SKM-1 (cell line): ENCODE measurements around the gene SLC39A8.
A peak's percentile ranks its signal among the peaks of the same experiment; 100 is the strongest.
"Not testable (repeated sequence)": the region's sequence is repeated elsewhere in the genome, so short reads cannot be mapped to it uniquely, and the experiment has no call there.

Source experiments
- DNase-seq: peaks from one replicate; lab custom pipeline; 2025; ENCODE audit not compliant: unreplicated experiment; lab: John Stamatoyannopoulos, UW

The SLC39A8 gene

DNA sequence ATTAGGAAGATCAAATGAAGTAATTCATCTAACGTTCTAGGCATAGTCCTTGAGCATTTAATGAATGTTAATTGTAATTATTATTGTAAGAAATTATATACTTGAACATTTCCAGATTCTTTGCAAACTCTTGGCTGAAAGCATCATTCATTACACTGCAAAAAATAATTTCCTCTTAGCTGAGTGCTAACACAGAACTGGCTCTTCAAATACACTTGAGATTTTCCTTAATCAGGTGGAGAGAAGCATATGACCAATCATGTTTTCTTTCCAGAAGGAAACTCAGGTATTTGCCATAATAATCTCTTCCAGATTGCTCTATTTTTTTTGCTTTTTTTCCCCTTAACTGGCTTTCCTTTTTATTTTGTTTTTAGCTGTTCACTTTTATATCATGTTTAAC, 42.5 kb downstream of the SLC39A8 start:
- DNase-seq: no peak

DNA sequence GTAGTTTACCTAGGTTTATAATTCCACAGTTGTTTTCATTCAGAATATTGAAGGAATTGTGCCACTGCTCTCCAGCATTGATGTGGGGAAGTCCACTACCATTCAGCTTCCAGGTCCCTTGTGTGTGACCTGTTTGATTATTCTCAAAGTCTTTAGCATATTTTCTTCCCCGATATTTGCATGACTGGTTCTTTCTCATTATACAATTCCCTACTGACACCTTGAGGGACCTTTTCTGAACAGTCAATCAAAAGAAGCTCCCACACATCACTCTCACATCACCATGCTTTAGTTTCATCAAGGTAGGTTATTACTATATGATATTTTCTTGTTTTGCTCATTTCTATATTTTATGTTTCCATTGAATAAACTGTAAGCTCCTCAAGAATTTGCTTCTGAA, 44.1 kb downstream of the SLC39A8 start:
- DNase-seq: no peak

DNA sequence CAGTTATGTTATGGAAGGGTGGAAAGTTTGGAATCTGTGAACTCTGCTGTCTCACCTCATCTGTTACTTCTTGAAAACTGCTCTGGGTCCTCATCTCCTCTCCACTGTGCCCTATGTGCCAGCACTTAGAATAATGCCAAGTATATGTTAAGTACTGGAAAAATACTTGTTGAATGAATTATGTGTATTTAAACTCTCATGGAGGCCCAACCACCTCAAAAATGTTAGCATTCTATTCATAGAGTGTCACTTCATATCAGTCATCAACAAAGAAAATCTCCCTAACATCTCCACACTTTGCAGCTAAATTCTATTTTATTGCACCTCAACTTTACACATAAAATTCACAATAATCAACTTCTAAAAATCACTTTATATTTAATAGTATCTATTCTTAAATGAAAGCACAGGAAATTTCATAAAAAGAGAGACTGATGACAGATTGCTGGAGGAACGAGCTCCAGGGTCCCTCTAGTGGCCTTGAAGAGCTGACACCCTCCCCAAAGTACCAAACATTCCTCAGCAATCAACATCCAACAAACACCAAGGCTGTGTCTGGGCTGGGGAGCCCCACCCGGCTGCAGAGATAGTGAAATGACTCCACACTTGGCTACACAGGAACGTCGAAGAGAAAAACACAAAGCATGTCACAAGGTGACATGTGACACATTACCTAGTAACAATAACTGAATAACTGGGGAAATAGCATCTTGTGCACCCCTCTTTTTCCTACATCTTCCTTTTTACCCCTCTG, 45.8 kb downstream of the SLC39A8 start:
- peak; percentile 6 for DNase-seq

- DNase-seq: peak; percentile 41
These were observed 46.6 kb downstream of the SLC39A8 start for GRCh38 chr4:102298716-102299115.

GRCh38 chr4:102295153-102295862, 50.0 kb downstream of the SLC39A8 start:
- no peak for DNase-seq

DNA sequence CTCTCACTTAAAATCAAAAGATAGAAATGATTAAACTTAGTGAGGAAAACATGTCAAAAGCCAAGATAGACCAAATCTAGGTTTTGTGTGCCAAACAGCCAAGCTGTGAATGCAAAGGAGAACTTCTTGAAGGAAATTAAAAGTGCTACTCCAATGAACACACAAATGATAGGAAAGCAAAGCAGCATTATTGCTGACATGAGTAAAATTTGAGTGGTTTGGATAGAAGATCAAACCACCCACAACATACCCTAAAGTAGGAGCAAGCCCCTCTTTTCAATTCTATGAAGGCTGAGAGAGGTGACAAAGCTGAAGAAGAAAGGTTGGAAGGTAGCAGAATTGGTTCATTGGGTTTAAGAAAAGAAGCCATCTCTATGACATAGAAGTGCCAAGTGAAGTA, 56.8 kb downstream of the SLC39A8 start:
- DNase-seq: no peak

DNA sequence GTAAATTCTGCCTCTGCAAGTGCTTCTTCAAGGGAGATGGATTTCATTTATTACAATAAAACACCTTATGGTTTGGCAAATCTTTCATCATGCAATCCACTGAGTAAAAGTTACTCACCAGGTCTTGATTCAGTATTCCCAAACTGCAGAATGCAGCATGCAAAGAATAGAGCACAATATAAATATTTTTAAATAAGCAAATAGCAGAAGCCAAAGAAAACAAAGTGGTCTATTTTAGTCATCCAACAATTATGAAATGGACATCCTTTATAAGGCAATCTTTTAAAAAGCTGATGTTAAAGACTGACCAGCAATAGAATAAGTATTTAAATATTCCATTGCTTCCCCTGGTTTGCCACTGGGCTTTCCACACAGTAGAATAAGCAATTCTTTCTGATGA, 59.5 kb downstream of the SLC39A8 start:
- no peak for DNase-seq

DNA sequence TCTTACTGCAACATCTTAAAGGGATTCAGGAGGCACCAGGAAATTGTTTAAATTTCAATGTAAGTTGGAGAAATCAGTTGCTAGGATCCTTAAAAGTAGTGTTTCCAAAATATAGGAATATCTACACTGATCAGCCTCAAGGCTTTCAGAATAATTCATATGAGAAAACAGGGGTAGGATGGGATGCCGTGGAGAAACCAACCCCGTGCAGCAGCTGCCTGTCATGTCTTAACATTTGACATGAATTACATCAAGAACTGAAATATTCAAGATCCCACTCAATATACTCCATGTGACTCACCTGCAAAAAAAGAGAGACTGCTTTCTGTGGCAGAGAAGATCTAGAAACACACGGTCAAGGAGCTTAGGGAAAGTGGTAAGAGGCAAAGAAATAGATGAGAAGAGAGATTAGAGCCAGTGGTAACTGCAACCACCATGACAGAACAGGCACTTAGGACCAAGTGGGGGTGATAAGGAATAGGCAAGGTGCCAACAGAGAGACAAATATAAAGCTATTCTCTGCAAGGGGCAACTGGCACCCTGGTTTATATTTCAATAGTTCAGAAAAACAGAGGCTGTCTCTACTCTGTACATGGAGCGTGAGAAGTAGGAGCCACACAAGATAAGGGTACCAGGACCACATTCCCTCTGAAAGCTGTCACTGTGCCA, 64.0 kb downstream of the SLC39A8 start:
- no peak for DNase-seq

DNA sequence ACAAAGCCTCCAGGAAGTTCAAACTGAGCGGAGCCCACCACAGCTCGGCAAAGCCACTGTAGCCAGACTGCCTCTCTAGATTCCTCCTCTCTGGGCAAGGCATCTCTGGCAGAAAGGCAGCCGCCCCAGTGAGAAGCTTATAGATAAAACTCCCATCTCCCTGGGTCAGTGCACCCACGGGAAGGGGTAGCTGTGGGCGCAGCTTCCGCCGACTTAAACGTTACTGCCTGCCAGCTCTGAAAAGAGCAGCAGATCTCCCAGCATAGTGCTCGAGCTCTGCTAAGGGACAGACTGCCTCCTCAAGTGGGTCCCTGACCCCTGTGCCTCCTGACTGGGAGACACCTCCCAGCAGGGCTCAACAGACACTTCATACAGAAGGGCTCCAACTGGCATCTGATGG, 72.0 kb downstream of the SLC39A8 start:
- not testable (repeated sequence) for DNase-seq

DNA sequence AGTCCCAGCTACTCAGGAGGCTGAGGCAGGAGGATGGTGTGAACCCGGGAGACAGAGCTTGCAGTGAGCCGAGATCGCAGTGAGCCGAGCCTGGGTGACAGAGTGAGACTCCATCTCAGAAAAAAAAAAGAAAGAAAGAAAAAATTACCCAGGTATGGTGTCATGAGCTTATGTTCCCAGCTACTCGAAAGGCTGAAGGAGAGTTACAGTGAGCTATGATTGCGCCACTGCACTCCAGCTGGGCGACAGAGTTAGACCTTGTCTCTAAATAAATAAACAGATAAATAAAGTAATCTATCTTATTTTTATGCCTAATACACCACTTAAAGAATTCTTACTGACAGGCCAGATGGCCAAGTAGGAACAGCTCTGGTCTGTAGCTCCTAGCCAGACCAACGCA, 73.0 kb downstream of the SLC39A8 start:
- DNase-seq: no peak

DNA sequence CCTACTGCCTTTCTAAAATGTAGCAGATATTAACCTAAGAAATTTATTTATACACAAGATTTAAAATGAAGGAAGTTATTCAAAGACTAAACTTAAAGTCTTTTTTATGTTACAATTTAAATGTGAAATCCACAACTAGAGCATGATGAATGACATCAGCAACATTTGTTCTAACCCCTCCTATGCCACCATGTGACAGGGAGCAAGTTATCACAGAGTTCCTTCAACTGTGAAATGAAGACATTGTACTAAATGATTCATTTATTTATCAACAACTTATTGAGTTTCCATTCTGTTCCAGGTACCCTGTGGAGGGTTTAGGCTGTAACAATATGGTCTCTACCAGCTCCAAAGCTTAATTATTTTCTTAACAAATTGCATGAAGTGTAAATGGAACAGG, 76.9 kb downstream of the SLC39A8 start:
- no peak for DNase-seq

GRCh38 chr4:102263024-102263787, 82.1 kb downstream of the SLC39A8 start:
- peak; percentile 3 for DNase-seq

- no peak for DNase-seq
These were observed 85.6 kb downstream of the SLC39A8 start for GRCh38 chr4:102259702-102260101.

DNA sequence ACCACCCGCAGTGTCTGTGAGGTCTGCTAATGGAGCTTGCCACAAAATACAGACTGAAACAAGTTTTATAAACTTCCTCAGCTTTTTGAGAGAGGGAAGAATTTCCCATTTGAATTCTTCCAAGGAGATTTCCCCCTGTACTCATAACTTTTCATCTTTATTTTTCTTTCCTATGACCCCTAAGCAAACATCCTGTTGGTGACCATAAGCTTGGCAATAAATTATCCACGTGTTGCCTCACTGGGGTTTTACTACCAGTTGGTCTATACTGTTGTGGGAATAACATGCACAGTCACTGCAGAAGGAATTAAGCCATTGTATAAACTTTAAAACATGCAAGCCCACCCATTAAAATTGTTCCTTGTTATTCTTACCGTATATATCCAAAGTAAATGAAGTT, 86.2 kb downstream of the SLC39A8 start:
- DNase-seq: no peak

GRCh38 chr4:102256321-102256720, 89.0 kb downstream of the SLC39A8 start:
- DNase-seq: no peak

- DNase-seq: no peak
These were observed 91.4 kb downstream of the SLC39A8 start for GRCh38 chr4:102253860-102254259.

- DNase-seq: no peak
These were observed 93.1 kb downstream of the SLC39A8 start for GRCh38 chr4:102252171-102252570.

DNA sequence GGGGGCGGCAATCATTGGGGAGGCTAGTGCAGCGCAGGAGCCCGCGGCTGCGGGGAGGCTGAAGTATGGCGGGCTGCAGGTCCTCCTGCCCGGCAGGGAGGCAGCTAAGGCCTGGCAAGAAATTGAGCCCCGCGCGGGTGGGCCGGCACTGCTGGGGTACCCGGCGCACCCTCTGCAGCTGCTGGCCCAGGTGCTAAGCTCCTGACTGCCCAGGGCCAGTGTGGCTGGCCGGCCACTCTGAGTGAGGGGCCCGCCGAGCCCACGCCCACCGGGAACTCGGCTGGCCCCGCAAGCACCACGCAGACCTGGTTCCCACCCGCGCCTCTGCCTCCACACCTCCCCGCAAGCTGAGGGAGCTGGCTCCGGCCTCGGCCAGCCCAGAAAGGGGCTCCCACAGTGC, 94.9 kb downstream of the SLC39A8 start:
- DNase-seq: no peak

DNA sequence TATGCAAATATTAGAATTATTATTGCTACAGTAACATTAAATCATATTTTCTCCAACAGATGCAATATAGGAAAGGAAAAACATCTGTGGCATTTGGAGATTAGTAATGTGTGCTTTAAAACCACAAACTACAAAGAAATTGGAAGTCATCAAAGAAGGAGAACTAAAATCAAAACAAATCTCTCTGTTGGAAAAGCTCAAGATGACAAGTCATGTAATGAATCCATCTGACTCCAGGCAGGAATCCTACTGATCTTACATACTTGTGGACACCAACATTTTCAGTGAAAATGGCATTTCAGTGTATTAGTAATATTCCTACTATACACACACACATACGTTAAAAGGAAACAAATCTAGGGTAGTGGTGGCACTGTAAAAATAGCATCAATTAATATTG, 98.2 kb downstream of the SLC39A8 start:
- DNase-seq: no peak

- no peak for DNase-seq
These were observed 98.9 kb downstream of the SLC39A8 start for GRCh38 chr4:102246416-102246815.

DNA sequence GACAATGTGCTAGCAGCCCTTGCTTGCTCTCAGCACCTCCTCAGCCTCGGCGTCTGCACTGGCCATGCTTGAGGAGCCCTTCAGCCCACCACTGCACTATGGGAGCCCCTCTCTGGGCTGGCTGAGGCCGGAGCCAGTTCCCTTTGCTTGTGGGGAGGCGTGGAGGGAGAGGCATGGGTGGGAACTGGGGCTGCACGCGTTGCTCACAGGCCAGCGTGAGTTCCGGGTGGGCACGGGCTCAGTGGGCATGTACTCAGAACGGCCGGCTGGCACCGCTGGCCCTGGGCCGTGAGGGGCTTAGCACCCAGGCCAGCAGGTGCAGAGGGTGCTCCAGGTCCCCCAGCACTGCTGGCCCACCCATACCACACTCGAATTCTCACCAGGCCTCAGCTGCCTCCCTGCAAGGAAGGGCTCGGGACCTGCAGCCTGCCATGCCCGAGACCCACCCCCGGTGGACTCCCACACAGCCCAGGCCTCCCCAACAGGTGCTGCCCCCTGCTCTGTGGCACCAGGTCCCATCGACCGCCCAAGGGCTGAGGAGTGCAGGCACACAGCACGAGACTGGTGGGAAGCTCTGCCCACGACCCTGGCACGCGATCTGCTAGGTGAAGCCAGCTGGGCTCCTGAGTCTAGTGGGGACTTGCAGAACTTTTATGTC, 100.3 kb downstream of the SLC39A8 start:
- no peak for DNase-seq
